GM12864 (cell line): ENCODE results near the gene SYT12.

Source experiments
- DNase-seq: peaks from one replicate; pipeline ENCODE4 v3.0.0-alpha.2; 2011; ENCODE audit warnings: low read depth
- H3K4me3 ChIP-seq: 2 replicates; pipeline ENCODE4 v1.5.1; 2011; ENCODE audit warnings: mild to moderate bottlenecking, low read depth, low read length, control low read depth
- CTCF ChIP-seq: IDR thresholded peaks from 2 replicates; pipeline ENCODE4 v1.5.1; 2011; ENCODE audit warnings: low read depth, mild to moderate bottlenecking, moderate library complexity, low read length, control low read depth, inconsistent platforms; ENCODE audit errors: missing control alignments

SYT12 gene

GRCh38 chr11:67060111-67060522 is 37.2 kb downstream of the SYT12 start:
- DNase-seq = no peak
- no peak for TF ChIP-seq CTCF
- no peak overlapping the region for H3K4me3 ChIP-seq

- H3K4me3 ChIP-seq = no peak overlapping the region
Observed at GRCh38 chr11:67062526-67063373, 39.8 kb downstream of the SYT12 start.

GRCh38 chr11:67066333-67066709 is 43.4 kb downstream of the SYT12 start:
- no peak overlapping the region for H3K4me3 ChIP-seq
- no peak for DNase-seq
- no peak for TF ChIP-seq CTCF

More at GRCh38 chr11:67062526-67063373, 39.8 kb downstream of the SYT12 start:
- DNase-seq = no peak
- TF ChIP-seq CTCF = no peak

- peak; percentile 87 for TF ChIP-seq CTCF
- no peak for DNase-seq
- no peak overlapping the region for H3K4me3 ChIP-seq
Observed at GRCh38 chr11:67071420-67072284, 48.7 kb downstream of the SYT12 start.

GRCh38 chr11:67072295-67072694 is 49.4 kb downstream of the SYT12 start:
- no peak overlapping the region for H3K4me3 ChIP-seq
- DNase-seq = no peak
- no peak for TF ChIP-seq CTCF

- no peak for DNase-seq
- TF ChIP-seq CTCF = no peak
- H3K4me3 ChIP-seq = no peak overlapping the region
Observed at GRCh38 chr11:67073908-67074307, 51.0 kb downstream of the SYT12 start.
